ENCODE data around the gene ACSS3.
"Not testable (repeated sequence)": the region's sequence is repeated elsewhere in the genome, so short reads cannot be mapped to it uniquely, and the experiment has no call there.

The ACSS3 gene

GRCh38 chr12:81119069-81119468 is 41.2 kb downstream of the ACSS3 start:
- not testable (repeated sequence) for H3K18ac ChIP-seq (ENCODE audit: low read length); H2BK120ac ChIP-seq (ENCODE audit: insufficient read depth, low read length, poor library complexity); H2AK5ac ChIP-seq (ENCODE audit: low read length); H3K9ac ChIP-seq (ENCODE audit: low read length); H3K36me3 ChIP-seq (ENCODE audit: control insufficient read depth in 1 of 2, insufficient read depth in 2 of 2, low read length in 2 of 2); H2BK5ac ChIP-seq (ENCODE audit: low read depth, low read length, poor library complexity); H3K23ac ChIP-seq (ENCODE audit: low read length); H3K4ac ChIP-seq (ENCODE audit: low read depth, low read length); H3K14ac ChIP-seq (ENCODE audit: low read length); H3K4me2 ChIP-seq (ENCODE audit: low read length); H3K79me1 ChIP-seq (ENCODE audit: low read length); H3K79me2 ChIP-seq (ENCODE audit: control insufficient read depth, insufficient read depth, low read length, poor library complexity); H2BK12ac ChIP-seq (ENCODE audit: low read length); H4K12ac ChIP-seq (ENCODE audit: low read depth, low read length); H3K27ac ChIP-seq (ENCODE audit: low read depth, low read length); H4K8ac ChIP-seq (ENCODE audit: low read depth, low read length); H3K4me3 ChIP-seq (ENCODE audit: low read depth, low read length); H3K27me3 ChIP-seq (ENCODE audit: insufficient read depth, low read length); H3K9me3 ChIP-seq (ENCODE audit: insufficient read depth, low read depth, low read length); H2AFZ ChIP-seq (ENCODE audit: insufficient read depth, low read length, poor library complexity); H3K4me1 ChIP-seq (ENCODE audit: control insufficient read depth in 1 of 2, insufficient read depth in 2 of 2, low read length in 2 of 2); H4K91ac ChIP-seq (ENCODE audit: low read depth, low read length); DNase-seq
- no CpG with 5 or more reads among the region's 3 CpGs for WGBS (ENCODE audit: extremely low coverage, insufficient coverage, insufficient read length)

GRCh38 chr12:81120961-81121360 is 43.1 kb downstream of the ACSS3 start:
- WGBS (ENCODE audit: extremely low coverage, insufficient coverage, insufficient read length) = no CpG with 5 or more reads among the region's 2 CpGs
- no peak overlapping the region for H2AK5ac ChIP-seq (ENCODE audit: low read length)
- H2BK12ac ChIP-seq (ENCODE audit: low read length) = no peak overlapping the region
- H3K14ac ChIP-seq (ENCODE audit: low read length) = no peak overlapping the region
- H3K27ac ChIP-seq (ENCODE audit: low read depth, low read length) = no peak overlapping the region
- H3K18ac ChIP-seq (ENCODE audit: low read length) = no peak overlapping the region
- no peak overlapping the region for H3K4me3 ChIP-seq (ENCODE audit: low read depth, low read length)
- H3K79me1 ChIP-seq (ENCODE audit: low read length) = no peaks in the 10 kb centered on the region
- no peaks in the 10 kb centered on the region for H3K79me2 ChIP-seq (ENCODE audit: control insufficient read depth, insufficient read depth, low read length, poor library complexity)
- DNase-seq = no peak
- H2AFZ ChIP-seq (ENCODE audit: insufficient read depth, low read length, poor library complexity) = no peak overlapping the region
- no peak overlapping the region for H2BK120ac ChIP-seq (ENCODE audit: insufficient read depth, low read length, poor library complexity)
- no peaks in the 10 kb centered on the region for H3K4me1 ChIP-seq (ENCODE audit: control insufficient read depth in 1 of 2, insufficient read depth in 2 of 2, low read length in 2 of 2)
- H3K23ac ChIP-seq (ENCODE audit: low read length) = no peak overlapping the region
- no peak overlapping the region for H4K8ac ChIP-seq (ENCODE audit: low read depth, low read length)
- H3K36me3 ChIP-seq (ENCODE audit: control insufficient read depth in 1 of 2, insufficient read depth in 2 of 2, low read length in 2 of 2) = no peaks in the 10 kb centered on the region
- no peaks in the 10 kb centered on the region for H3K9me3 ChIP-seq (ENCODE audit: insufficient read depth, low read depth, low read length)
- H3K4ac ChIP-seq (ENCODE audit: low read depth, low read length) = no peak overlapping the region
- no peak overlapping the region for H4K12ac ChIP-seq (ENCODE audit: low read depth, low read length)
- no peak overlapping the region for H4K91ac ChIP-seq (ENCODE audit: low read depth, low read length)
- no peaks in the 10 kb centered on the region for H3K27me3 ChIP-seq (ENCODE audit: insufficient read depth, low read length)
- H3K9ac ChIP-seq (ENCODE audit: low read length) = no peak overlapping the region
- H2BK5ac ChIP-seq (ENCODE audit: low read depth, low read length, poor library complexity) = no peak overlapping the region
- no peak overlapping the region for H3K4me2 ChIP-seq (ENCODE audit: low read length)

GRCh38 chr12:81123611-81124010 is 45.7 kb downstream of the ACSS3 start:
- Histone ChIP-seq H3K4me3 (ENCODE audit: low read depth, low read length) (no peak overlapping the region), H2AK5ac (ENCODE audit: low read length) (no peak overlapping the region), H2AFZ (ENCODE audit: insufficient read depth, low read length, poor library complexity) (no peak overlapping the region)

GRCh38 chr12:81125691-81126090 is 47.8 kb downstream of the ACSS3 start:
- no peak overlapping the region for H4K8ac ChIP-seq (ENCODE audit: low read depth, low read length)
- H2BK120ac ChIP-seq (ENCODE audit: insufficient read depth, low read length, poor library complexity) = no peak overlapping the region
- H4K91ac ChIP-seq (ENCODE audit: low read depth, low read length) = no peak overlapping the region
- no peak overlapping the region for H3K23ac ChIP-seq (ENCODE audit: low read length)
- no peaks in the 10 kb centered on the region for H3K9me3 ChIP-seq (ENCODE audit: insufficient read depth, low read depth, low read length)
- no peak overlapping the region for H2AFZ ChIP-seq (ENCODE audit: insufficient read depth, low read length, poor library complexity)
- H2BK12ac ChIP-seq (ENCODE audit: low read length) = no peak overlapping the region
- H3K4me2 ChIP-seq (ENCODE audit: low read length) = no peak overlapping the region
- no peak overlapping the region for H3K4ac ChIP-seq (ENCODE audit: low read depth, low read length)
- no peak overlapping the region for H2AK5ac ChIP-seq (ENCODE audit: low read length)
- DNase-seq = peak in 1 of 2 donors; percentile 6
- no peaks in the 10 kb centered on the region for H3K27me3 ChIP-seq (ENCODE audit: insufficient read depth, low read length)
- WGBS (ENCODE audit: extremely low coverage, insufficient coverage, insufficient read length) = 100% methylated on average over 1 of the region's 8 CpGs
- H3K79me2 ChIP-seq (ENCODE audit: control insufficient read depth, insufficient read depth, low read length, poor library complexity) = no peaks in the 10 kb centered on the region
- no peak overlapping the region for H3K27ac ChIP-seq (ENCODE audit: low read depth, low read length)
- H3K79me1 ChIP-seq (ENCODE audit: low read length) = no peaks in the 10 kb centered on the region
- no peak overlapping the region for H3K14ac ChIP-seq (ENCODE audit: low read length)
- no peaks in the 10 kb centered on the region for H3K36me3 ChIP-seq (ENCODE audit: control insufficient read depth in 1 of 2, insufficient read depth in 2 of 2, low read length in 2 of 2)
- H3K9ac ChIP-seq (ENCODE audit: low read length) = no peak overlapping the region
- no peak overlapping the region for H2BK5ac ChIP-seq (ENCODE audit: low read depth, low read length, poor library complexity)
- H4K12ac ChIP-seq (ENCODE audit: low read depth, low read length) = no peak overlapping the region
- no peak overlapping the region for H3K18ac ChIP-seq (ENCODE audit: low read length)
- no peak overlapping the region for H3K4me3 ChIP-seq (ENCODE audit: low read depth, low read length)
- H3K4me1 ChIP-seq (ENCODE audit: control insufficient read depth in 1 of 2, insufficient read depth in 2 of 2, low read length in 2 of 2) = no peaks in the 10 kb centered on the region

More at GRCh38 chr12:81123611-81124010, 45.7 kb downstream of the ACSS3 start:
- Histone ChIP-seq H3K23ac (ENCODE audit: low read length) (no peak overlapping the region), H4K12ac (ENCODE audit: low read depth, low read length) (no peak overlapping the region), H3K9me3 (ENCODE audit: insufficient read depth, low read depth, low read length) (no peaks in the 10 kb centered on the region), H3K27ac (ENCODE audit: low read depth, low read length) (no peak overlapping the region), H3K4ac (ENCODE audit: low read depth, low read length) (no peak overlapping the region), H3K36me3 (ENCODE audit: control insufficient read depth in 1 of 2, insufficient read depth in 2 of 2, low read length in 2 of 2) (no peaks in the 10 kb centered on the region), H2BK120ac (ENCODE audit: insufficient read depth, low read length, poor library complexity) (no peak overlapping the region), H4K91ac (ENCODE audit: low read depth, low read length) (no peak overlapping the region), H3K27me3 (ENCODE audit: insufficient read depth, low read length) (no peaks in the 10 kb centered on the region), H3K4me1 (ENCODE audit: control insufficient read depth in 1 of 2, insufficient read depth in 2 of 2, low read length in 2 of 2) (no peaks in the 10 kb centered on the region), H2BK12ac (ENCODE audit: low read length) (no peak overlapping the region), H3K79me2 (ENCODE audit: control insufficient read depth, insufficient read depth, low read length, poor library complexity) (no peaks in the 10 kb centered on the region), H3K18ac (ENCODE audit: low read length) (no peak overlapping the region), H3K9ac (ENCODE audit: low read length) (no peak overlapping the region), H3K4me2 (ENCODE audit: low read length) (no peak overlapping the region), H4K8ac (ENCODE audit: low read depth, low read length) (no peak overlapping the region), H2BK5ac (ENCODE audit: low read depth, low read length, poor library complexity) (no peak overlapping the region), H3K79me1 (ENCODE audit: low read length) (no peaks in the 10 kb centered on the region), H3K14ac (ENCODE audit: low read length) (no peak overlapping the region)
- no CpG with 5 or more reads among the region's 3 CpGs for WGBS (ENCODE audit: extremely low coverage, insufficient coverage, insufficient read length)
- no peak for DNase-seq
